ENCODE measurements around the gene ASTL.
"Not testable (repeated sequence)": the region's sequence is repeated elsewhere in the genome, so short reads cannot be mapped to it uniquely, and the experiment has no call there.

ASTL gene

DNA sequence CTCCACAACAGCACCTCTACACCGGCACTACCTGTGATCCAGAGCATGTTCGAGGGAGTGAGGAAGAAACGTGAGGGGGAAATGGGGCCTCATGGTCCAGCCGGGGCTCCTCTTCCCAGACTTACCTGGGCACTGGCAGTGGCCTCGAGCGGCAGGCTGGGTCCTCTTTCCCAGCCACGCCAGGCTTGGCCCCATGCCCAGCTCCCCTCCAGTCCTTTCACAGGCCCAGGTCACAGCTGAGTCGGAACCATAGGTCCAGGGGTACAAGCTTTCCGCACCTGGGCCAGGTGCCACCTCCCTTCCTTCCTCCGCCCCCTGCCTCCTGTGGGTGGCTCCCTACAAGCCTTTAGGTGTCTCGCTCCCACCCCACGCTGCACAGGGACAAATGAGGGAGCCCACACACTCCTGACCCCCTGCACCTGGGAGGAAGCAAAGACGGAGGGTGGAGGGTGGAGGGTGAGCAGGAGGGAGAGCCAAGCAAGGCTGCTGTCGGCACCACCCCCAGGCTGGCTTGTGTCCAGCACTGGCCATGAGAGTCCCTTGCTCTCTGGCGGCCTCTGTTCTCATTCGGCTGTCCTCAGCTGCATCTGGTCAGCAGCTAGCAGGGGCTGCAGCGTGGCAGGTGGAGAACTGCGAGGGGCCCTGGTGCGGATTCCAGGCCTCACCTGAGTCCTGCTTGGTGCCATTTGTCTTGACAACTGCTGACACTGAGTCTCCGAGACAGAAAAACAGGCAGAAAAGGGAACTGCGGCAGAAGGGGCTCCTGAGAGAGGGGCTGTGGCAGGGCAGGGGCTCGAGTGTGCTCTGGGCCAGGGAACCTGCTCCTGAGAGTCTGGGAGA is 48.7 kb downstream of the ASTL start:
- no peak overlapping the region for H3K4me3 ChIP-seq (ENCODE audit: control insufficient read depth, low read depth, low read length)
- no peak for DNase-seq (ENCODE audit: low read depth)
- TF ChIP-seq, protein P1, sequence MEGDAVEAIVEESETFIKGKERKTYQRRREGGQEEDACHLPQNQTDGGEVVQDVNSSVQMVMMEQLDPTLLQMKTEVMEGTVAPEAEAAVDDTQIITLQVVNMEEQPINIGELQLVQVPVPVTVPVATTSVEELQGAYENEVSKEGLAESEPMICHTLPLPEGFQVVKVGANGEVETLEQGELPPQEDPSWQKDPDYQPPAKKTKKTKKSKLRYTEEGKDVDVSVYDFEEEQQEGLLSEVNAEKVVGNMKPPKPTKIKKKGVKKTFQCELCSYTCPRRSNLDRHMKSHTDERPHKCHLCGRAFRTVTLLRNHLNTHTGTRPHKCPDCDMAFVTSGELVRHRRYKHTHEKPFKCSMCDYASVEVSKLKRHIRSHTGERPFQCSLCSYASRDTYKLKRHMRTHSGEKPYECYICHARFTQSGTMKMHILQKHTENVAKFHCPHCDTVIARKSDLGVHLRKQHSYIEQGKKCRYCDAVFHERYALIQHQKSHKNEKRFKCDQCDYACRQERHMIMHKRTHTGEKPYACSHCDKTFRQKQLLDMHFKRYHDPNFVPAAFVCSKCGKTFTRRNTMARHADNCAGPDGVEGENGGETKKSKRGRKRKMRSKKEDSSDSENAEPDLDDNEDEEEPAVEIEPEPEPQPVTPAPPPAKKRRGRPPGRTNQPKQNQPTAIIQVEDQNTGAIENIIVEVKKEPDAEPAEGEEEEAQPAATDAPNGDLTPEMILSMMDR (IDR thresholded peaks at IDR 0.05; ENCODE audit: control insufficient read depth, insufficient read depth, low read depth, low read length, missing control alignments), result no peak

DNA sequence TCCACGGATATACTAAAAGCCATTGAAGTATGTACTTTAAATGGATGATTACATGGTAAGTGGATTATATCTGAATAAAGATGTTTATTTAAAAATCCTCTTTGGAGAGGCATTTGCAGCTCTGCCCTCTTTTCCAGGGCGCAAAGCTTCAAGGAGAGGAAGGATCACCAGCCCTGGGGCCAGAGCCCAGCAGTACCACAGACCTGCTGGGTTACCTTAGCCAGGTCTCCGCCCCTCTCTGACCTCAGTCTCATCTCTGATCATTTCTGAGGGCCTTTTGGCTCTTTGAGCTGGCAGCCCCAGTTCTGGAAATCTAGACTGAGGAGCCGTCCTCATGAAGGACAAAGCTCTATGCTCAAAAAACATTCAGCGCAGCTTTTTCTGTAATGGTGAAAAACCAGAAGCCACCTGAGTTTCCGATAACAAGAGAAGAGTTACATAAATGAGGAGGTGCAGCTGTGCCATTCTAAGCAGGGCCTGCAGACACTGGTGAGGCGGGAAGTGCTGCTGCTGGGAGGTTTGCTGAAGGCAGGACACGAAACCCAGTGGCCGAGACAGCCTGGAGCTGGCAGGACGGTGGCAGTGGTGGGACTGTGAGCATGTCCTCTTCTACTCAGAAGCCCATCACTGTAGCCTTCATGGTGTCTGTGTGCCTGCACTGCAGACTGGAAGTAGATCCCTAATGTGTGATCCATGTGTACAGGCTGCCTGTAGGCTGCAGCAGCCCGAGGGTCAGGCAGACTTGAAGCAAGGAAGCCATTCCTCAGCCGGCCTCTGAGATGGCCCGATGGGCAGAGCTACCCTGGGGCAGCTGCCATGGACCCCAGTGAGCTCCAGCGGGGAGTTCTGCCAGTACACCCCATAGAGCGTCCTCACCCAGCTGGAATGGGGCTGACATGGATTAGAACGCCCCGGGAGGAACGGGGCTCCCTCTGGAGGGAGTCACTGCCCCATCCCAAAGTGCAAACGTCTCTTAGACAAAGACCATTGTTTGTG is 49.7 kb downstream of the ASTL start:
- no peak overlapping the region for H3K4me3 ChIP-seq (ENCODE audit: control insufficient read depth, low read depth, low read length)
- DNase-seq (ENCODE audit: low read depth), result no peak
- TF ChIP-seq, protein P1 (IDR thresholded peaks at IDR 0.05; ENCODE audit: control insufficient read depth, insufficient read depth, low read depth, low read length, missing control alignments), result no peak

DNA sequence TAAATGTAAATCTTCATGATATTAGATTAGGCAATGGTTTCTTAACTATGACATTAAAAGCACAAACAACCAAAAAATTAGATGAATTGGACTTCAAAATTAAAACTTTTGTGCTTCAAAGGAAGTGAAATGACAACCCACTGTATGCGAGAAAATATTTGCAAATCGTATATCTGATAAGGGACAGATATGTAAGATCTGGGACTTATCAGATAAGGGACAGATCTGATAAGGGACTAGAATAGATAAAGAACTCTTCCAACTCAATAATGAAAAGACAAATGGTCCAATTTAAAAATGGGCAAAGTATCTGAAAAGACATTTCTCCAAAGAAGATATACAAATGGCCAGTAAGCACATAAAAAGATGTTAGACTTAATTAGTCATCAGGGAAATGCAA is 51.2 kb downstream of the ASTL start:
- TF ChIP-seq, protein P1 (IDR thresholded peaks at IDR 0.05; ENCODE audit: control insufficient read depth, insufficient read depth, low read depth, low read length, missing control alignments), result no peak
- no peak overlapping the region for H3K4me3 ChIP-seq (ENCODE audit: control insufficient read depth, low read depth, low read length)

DNA sequence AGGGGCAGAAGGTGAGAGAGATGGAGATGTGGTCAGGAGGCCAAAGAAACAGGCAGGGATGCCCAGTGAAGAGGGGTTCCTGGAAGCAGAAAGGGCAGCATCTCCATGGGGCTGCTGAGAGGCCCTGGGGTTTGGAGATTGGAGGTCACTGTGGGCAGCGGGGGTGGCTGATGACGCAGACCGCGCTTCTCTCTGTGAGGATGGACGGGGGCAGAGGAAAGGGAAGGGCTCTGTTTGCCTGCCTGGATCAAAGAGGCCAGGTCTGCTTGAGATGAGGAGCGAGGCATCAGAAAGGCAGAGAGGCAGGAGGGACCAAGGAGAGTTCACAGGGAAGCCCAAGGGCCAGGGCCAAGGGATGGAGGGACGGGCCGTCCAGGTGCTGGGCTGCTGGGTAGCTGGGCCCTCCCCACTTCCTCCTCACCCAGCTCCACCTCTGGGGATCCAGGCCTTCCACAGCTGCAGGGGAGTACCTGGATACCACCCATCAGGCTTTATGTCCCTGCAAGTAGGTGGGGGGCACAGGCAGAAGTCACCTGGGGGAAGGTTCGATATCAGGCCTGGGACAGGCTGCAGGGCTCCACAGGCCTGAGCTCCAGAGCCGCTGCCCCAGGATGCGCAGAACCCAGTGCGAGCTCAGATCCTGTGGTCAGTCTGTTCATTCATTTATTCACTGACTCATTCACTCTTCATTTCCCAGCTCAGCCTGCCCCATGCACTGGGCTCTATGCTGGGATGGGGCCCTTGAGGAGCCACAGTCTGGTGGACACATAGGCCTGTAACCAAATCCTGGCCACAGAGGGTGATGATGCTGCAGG is 52.6 kb downstream of the ASTL start:
- TF ChIP-seq, protein P1 (IDR thresholded peaks at IDR 0.05; ENCODE audit: control insufficient read depth, insufficient read depth, low read depth, low read length, missing control alignments), result no peak
- no peak for DNase-seq (ENCODE audit: low read depth)
- H3K4me3 ChIP-seq (ENCODE audit: control insufficient read depth, low read depth, low read length), result no peak overlapping the region

More for the DNA sequence above, 51.2 kb downstream of the ASTL start:
- DNase-seq (ENCODE audit: low read depth), result no peak

DNA sequence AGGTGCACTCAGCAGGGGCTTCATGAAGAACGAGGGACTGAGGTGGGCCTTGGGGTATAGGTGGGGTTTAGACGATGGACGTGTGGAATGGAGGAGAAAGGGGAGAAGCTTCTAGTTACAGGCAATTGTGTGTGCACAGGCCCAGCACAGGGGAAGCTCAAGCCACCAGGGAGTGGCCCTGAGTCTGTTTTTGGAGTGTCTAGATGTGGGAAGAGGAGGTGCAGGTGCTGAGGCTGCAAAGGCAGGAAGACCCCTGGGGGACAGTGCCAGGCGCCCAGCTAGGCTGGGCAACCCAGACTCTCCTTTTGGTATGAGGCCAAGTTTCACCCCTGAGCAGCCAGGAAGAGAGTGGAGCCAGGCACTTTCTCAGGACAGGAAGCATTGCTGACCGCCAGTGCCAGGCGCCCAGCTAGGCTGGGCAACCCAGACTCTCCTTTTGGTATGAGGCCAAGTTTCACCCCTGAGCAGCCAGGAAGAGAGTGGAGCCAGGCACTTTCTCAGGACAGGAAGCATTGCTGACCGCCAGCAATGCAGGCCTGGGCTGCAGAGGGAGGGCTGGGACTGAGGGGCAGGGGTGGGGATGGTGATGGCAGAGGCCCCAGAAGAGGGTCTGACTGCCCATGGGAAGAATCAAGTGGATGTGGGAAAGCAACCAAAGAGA is 53.3 kb downstream of the ASTL start:
- H3K4me3 ChIP-seq (ENCODE audit: control insufficient read depth, low read depth, low read length); DNase-seq (ENCODE audit: low read depth): not testable (repeated sequence)

DNA sequence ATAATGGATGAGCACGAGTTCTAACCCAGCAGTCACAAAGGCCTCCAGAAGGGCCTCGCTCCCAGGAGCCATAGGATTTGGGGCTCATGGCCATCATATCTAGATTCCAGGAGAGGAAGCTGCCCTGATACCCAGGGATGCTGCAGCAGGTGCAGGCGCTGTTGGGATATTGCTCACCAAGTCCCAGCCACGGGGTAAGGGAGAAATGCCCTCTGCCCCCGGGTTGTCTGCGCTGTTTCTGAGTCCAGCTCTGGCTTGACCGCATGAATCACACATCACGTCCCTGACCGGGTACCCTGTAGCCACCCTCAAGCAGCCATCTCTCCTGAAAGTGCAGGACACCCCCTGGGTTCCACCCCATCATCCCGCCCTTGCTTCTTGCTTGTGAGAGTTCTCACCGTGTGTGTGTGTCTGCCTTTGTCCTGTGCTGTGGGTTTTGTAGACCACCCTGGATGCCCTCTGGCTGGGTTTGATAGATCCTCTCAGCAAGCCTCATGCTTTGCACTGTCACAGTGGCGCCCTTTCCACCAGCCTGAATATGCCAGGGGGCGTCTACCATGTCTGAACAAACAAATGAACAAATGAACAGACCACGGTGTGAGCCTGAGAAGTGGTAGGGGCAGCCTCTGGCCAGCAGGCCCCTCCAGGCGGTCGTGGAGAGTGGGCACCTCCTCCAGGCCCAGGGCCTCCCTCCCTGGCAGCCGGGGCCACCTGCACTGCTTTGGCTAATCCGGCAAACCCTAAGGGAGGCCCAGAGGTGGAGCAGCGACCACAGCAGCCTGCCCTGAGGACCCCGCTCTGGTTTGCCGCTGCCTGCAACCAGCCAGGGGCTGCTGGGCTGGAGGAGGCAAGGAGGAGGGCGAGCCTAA is 54.1 kb downstream of the ASTL start:
- DNase-seq (ENCODE audit: low read depth), result no peak

More for the DNA sequence above, 54.1 kb downstream of the ASTL start:
- no peak overlapping the region for H3K4me3 ChIP-seq (ENCODE audit: control insufficient read depth, low read depth, low read length)
- TF ChIP-seq, protein P1 (IDR thresholded peaks at IDR 0.05; ENCODE audit: control insufficient read depth, insufficient read depth, low read depth, low read length, missing control alignments), result no peak

Measured in AG09309 (cell line).